CD4-positive, alpha-beta T cell treated with Interleukin-1 beta for 1 hour (primary cell): ENCODE measurements around the gene ANKRD31.
"Not testable (repeated sequence)": the region's sequence is repeated elsewhere in the genome, so short reads cannot be mapped to it uniquely, and the experiment has no call there.

Experiments used
- DNase-seq, 2 donors: peaks; one replicate each; pipeline ENCODE4 v3.0.0-alpha.2; 2020 to 2022

The ANKRD31 gene

GRCh38 chr5:75226916-75227315 lies 9.8 kb downstream of the ANKRD31 start:
- DNase-seq, result no peak

DNA sequence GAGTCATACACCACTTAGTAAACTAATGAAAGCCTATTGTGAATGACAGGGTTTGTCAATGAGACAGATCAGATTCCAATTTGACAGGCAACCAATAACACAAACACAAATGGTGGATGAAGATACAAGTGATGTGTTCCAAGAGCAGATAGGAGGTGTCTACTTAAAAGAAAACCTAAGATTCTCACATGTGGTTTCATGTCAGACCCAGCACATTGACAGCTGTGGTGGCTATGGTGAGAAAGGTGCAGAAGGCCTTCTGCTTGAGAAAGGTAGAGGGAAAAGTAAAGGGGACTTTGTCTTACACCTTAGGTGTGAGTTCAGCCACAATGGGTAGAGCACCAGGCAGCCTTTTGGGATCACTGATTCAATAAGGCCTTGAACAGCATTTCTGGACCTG lies 11.2 kb downstream of the ANKRD31 start:
- no peak for DNase-seq

GRCh38 chr5:75220787-75221186 lies 15.9 kb downstream of the ANKRD31 start:
- DNase-seq, result not testable (repeated sequence)

DNA sequence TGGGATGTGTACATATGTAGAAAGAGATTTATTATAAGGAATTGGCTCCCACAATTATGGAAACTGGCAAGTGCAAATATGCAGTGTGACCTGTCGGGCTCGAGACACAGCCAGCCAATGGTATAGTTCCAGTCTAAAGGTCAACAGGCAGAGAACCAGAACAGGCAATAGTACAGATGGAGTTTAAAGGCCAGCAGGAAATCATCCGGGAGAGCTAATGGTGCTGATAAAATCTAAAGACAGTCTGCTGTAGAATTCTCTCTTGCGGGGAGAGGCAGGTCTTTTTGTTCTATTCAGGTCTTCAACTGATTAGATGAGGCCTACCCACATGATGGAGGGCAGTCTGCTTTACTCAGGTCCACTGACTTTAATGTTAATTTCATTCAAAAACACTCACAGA lies 21.8 kb downstream of the ANKRD31 start:
- no peak for DNase-seq

- DNase-seq, result no peak
Measured at GRCh38 chr5:75214409-75214808, 22.3 kb downstream of the ANKRD31 start.

- DNase-seq, result no peak
Measured at GRCh38 chr5:75203604-75204003, 33.1 kb downstream of the ANKRD31 start.

- no peak for DNase-seq
Measured at GRCh38 chr5:75202935-75203334, 33.7 kb downstream of the ANKRD31 start.

DNA sequence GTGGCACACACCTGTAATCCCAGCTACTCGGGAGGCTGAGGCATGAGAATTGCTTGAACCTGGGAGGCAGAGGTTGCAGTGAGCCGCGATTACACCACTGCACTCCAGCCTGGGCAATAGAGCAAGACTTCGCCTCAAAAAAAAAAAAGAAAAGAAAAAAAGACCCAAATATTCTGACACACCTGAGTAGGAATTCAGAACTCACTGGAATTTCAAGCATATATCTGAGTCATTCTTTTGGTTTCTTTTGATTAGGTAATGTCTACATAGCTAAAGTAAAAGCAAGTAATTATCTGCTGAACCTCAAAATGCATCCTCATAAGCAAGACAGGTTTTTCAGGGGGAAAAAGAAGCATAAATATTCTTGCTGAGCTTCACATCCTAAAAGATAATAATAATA lies 35.9 kb downstream of the ANKRD31 start:
- no peak for DNase-seq

- no peak for DNase-seq
Measured at GRCh38 chr5:75199946-75200345, 36.7 kb downstream of the ANKRD31 start.

- no peak for DNase-seq
Measured at GRCh38 chr5:75199071-75199470, 37.6 kb downstream of the ANKRD31 start.

DNA sequence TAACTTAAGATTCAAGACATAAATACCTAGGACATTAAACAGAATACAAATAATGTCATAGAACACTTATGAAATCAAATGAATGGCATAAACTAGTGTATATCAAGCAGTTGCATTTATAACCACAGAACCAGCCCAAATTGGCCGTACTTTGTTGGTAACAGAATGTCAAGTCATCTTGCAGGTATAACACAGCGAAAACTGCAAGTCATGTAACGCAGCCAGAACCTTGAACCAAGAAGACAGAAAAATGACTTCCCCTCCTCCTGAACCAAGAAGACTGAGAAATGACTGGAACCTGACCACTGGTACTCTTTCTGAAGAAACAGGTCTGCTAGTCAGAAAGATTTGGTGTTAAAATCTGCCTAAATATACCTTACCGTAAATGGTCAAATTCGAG lies 38.9 kb downstream of the ANKRD31 start:
- no peak for DNase-seq

- no peak for DNase-seq
Measured at GRCh38 chr5:75192804-75193203, 43.9 kb downstream of the ANKRD31 start.

- DNase-seq, result no peak
Measured at GRCh38 chr5:75192264-75192663, 44.4 kb downstream of the ANKRD31 start.

GRCh38 chr5:75190227-75190626 lies 46.5 kb downstream of the ANKRD31 start:
- no peak for DNase-seq

GRCh38 chr5:75189353-75189752 lies 47.3 kb downstream of the ANKRD31 start:
- no peak for DNase-seq

- DNase-seq, result no peak
Measured at GRCh38 chr5:75185763-75186162, 50.9 kb downstream of the ANKRD31 start.

GRCh38 chr5:75176009-75176408 lies 60.7 kb downstream of the ANKRD31 start:
- not testable (repeated sequence) for DNase-seq

DNA sequence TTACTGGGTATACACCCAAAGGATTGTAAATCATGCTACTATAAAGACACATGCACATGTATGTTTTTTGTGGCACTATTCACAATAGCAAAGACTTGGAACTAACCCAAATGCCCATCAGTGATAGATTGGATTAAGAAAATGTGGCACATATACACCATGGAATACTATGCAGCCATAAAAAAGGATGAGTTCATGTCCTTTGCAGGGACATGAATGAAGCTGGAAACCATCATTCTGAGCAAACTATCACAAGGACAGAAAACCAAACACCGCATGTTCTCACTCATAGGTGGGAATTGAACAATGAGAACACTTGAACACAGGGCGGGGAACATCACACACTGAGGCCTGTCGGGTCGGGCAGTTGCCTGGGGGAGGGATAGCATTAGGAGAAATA lies 61.8 kb downstream of the ANKRD31 start:
- not testable (repeated sequence) for DNase-seq

- no peak for DNase-seq
Measured at GRCh38 chr5:75169516-75169915, 67.2 kb downstream of the ANKRD31 start.

GRCh38 chr5:75168026-75168735 lies 68.5 kb downstream of the ANKRD31 start:
- DNase-seq, result no peak

GRCh38 chr5:75167345-75167744 lies 69.3 kb downstream of the ANKRD31 start:
- no peak for DNase-seq

- not testable (repeated sequence) for DNase-seq
Measured at GRCh38 chr5:75161508-75161907, 75.2 kb downstream of the ANKRD31 start.

DNA sequence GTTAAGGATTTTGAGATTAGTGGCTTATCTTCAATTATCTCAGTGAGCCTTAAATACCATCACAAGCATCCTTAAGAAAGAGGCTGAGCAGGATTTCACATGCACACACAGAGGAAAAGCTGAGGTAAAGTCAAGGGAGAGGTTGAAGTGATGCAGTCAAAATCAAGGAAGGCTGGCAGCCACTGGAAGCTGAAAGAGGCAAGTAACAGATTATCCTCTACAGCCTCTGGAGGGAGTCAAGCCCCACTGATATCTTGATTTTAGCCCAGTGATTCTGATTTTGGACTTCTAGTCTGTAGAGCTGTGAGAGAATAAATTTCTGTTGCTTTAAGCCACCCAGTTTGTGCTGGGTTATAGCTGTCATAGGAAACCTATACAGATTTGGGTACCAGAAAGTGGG lies 80.1 kb downstream of the ANKRD31 start:
- DNase-seq, result no peak

DNA sequence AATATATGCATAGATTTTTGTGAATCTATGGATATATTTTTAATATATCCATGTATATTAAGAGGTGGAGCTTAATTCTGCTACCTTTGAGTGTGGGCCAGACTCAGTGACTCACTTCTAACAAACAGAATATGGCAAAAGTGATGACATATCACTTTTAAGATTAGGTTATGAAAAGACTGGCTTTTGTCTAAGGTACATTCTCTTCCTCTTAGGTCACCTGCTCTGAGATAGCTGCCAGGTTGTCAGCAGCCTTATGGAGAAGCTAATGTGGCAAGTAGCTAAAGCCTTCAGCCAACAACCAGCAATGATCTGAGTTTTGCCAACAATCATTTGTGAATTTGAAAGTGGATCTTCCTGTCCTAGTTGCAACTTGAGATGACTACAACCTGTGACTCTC lies 83.8 kb downstream of the ANKRD31 start:
- DNase-seq, result no peak

GRCh38 chr5:75148051-75148450 lies 88.6 kb downstream of the ANKRD31 start:
- no peak for DNase-seq
